HCT116 (cell line): ENCODE data around the gene RASGEF1B. TPM values are rescaled to one million over a fixed set of nuclear protein-coding genes. Genes with fewer than 3 reads are reported as not detected.

ENCODE experiments used
- ATAC-seq: fragments of 200-7000 bp; cut with Tn5 transposase; 2 replicates; pipeline ENCODE4 v1.9.1; 2020; ENCODE audit warnings: mild to moderate bottlenecking, moderate library complexity
- BruUV-seq: library from RNA; stranded (reverse); fragments of 400-500 nt; replicated peaks from 2 replicates; lab custom pipeline; 2021; lab: Mats Ljungman, UMichigan
- CTCF ChIA-PET: fragments of 300-600 bp; sonication (Branson Sonifier 250); formaldehyde crosslinking; loops from one replicate; lab custom pipeline; 2021; ENCODE audit warnings: antibody characterized with exemption; lab: Charles Lee
- POLR2A ChIA-PET: fragments of 300-600, 350-600 bp; sonication (Branson Sonifier 250); formaldehyde crosslinking; loops from one replicate; lab custom pipeline; 2021; ENCODE audit warnings: antibody characterized with exemption; lab: Charles Lee
- RAD21 ChIA-PET, 2 experiments: fragments of 300-600 bp; sonication (Branson Sonifier 250); formaldehyde crosslinking; loops; one replicate each; lab custom pipeline; 2023; ENCODE audit warnings: low total read pairs in 2 of 2; ENCODE audit not compliant: uncharacterized antibody in 2 of 2, unreplicated experiment in 2 of 2, low non-redundant PET in 1 of 2; lab: Charles Lee
- DNase-seq: peaks from one replicate; pipeline ENCODE4 v3.0.0-alpha.2; 2010; ENCODE audit warnings: low read depth, low spot score
- H2AFZ ChIP-seq: fragments of 200-600 bp; shearing (Covaris generic), sonication (generic); 2 replicates; pipeline ENCODE4 v1.6.1; 2017; ENCODE audit warnings: low read depth, mixed run types, mixed read lengths, antibody characterized with exemption, low read length; ENCODE audit not compliant: poor library complexity, severe bottlenecking
- H3K27ac ChIP-seq: 2 replicates; pipeline ENCODE4 v1.5.1; 2012; ENCODE audit warnings: low read depth, low read length
- H3K27me3 ChIP-seq: fragments of 200-600 bp; sonication (generic); 2 replicates; pipeline ENCODE4 v1.6.1; 2016; ENCODE audit warnings: mixed run types, low read length, mixed read lengths; ENCODE audit not compliant: insufficient read depth
- H3K36me3 ChIP-seq, 2 experiments: fragments of 200-500 bp in 1 of 2; fragments of 200-600 bp in 1 of 2; sonication (Bioruptor generic) in 1 of 2; sonication (generic) in 1 of 2; 2 replicates each; pipeline versions ENCODE4 v1.5.1 to v1.6.1; 2014 to 2016; ENCODE audit warnings: low read length in 2 of 2, inconsistent platforms in 1 of 2, mixed read lengths in 1 of 2, mixed run types in 1 of 2; ENCODE audit not compliant: insufficient read depth in 2 of 2, control insufficient read depth in 1 of 2
- H3K4me1 ChIP-seq, 2 experiments: fragments of 200-600 bp in 1 of 2; sonication (generic) in 1 of 2; 2 replicates each; pipeline versions ENCODE4 v1.5.1 to v1.6.1; 2012 to 2017; ENCODE audit warnings: low read length in 2 of 2, inconsistent platforms in 1 of 2, mild to moderate bottlenecking in 1 of 2, mixed read lengths in 1 of 2, mixed run types in 1 of 2, moderate library complexity in 1 of 2; ENCODE audit not compliant: insufficient read depth in 2 of 2, control insufficient read depth in 1 of 2
- H3K4me2 ChIP-seq: fragments of 200-600 bp; sonication (generic); 2 replicates; pipeline ENCODE4 v1.6.1; 2017; ENCODE audit warnings: mixed run types, low read length, mixed read lengths
- H3K4me3 ChIP-seq, 2 experiments: fragments of 200-600 bp in 1 of 2; sonication (generic) in 1 of 2; replicated peaks in 1 of 2; 2 replicates each; pipeline ENCODE4 v1.5.1; 2011 to 2016; ENCODE audit warnings: low read length in 2 of 2, control low read depth in 1 of 2, low read depth in 1 of 2, mild to moderate bottlenecking in 1 of 2, mixed read lengths in 1 of 2, mixed run types in 1 of 2
- H3K79me2 ChIP-seq: fragments of 200-600 bp; sonication (generic); 2 replicates; pipeline ENCODE4 v1.6.1; 2017; ENCODE audit warnings: mild to moderate bottlenecking, mixed run types, low read length, moderate library complexity, mixed read lengths; ENCODE audit not compliant: insufficient read depth
- H3K9ac ChIP-seq: fragments of 200-600 bp; sonication (generic); 2 replicates; pipeline ENCODE4 v1.6.1; 2016; ENCODE audit warnings: low read length, mixed read lengths
- H3K9me2 ChIP-seq: fragments of 200-600 bp; sonication (generic), shearing (Covaris generic); 2 replicates; pipeline ENCODE4 v1.6.1; 2017; ENCODE audit warnings: mixed run types, mild to moderate bottlenecking, moderate library complexity; ENCODE audit not compliant: insufficient read depth
- H3K9me3 ChIP-seq, 2 experiments: fragments of 200-500 bp in 1 of 2; fragments of 200-600 bp in 1 of 2; sonication (Bioruptor generic) in 1 of 2; sonication (generic) in 1 of 2; 2 replicates each; pipeline ENCODE4 v1.6.1; 2014 to 2017; ENCODE audit warnings: low read length in 2 of 2, mixed read lengths in 2 of 2, inconsistent platforms in 1 of 2, low read depth in 1 of 2, mild to moderate bottlenecking in 1 of 2, mixed run types in 1 of 2, moderate library complexity in 1 of 2; ENCODE audit not compliant: control insufficient read depth in 1 of 2, insufficient read depth in 1 of 2
- H4K20me1 ChIP-seq: fragments of 200-600 bp; sonication (generic), shearing (Covaris generic); 2 replicates; pipeline ENCODE4 v1.6.1; 2017; ENCODE audit warnings: mixed run types, mild to moderate bottlenecking, moderate library complexity; ENCODE audit not compliant: insufficient read depth
- ATF3 ChIP-seq: IDR thresholded peaks from 2 replicates; pipeline ENCODE4 v1.6.1; 2012
- CBX3 ChIP-seq: IDR thresholded peaks from 2 replicates; pipeline ENCODE4 v1.6.1; 2012; ENCODE audit warnings: low read depth
- CEBPB ChIP-seq: IDR thresholded peaks from 2 replicates; pipeline ENCODE4 v1.6.1; 2012; ENCODE audit warnings: low read depth
- CTCF ChIP-seq, 3 experiments: fragments of 200-600 bp in 1 of 3; sonication (generic) in 1 of 3; IDR thresholded peaks in 2 of 3; conservative IDR thresholded peaks in 1 of 3; 2 replicates each; pipeline ENCODE4 v1.5.1; 2012 to 2017; ENCODE audit warnings: low read depth in 2 of 3, low read length in 2 of 3, antibody characterized with exemption in 1 of 3, borderline replicate concordance in 1 of 3, control low read depth in 1 of 3, mild to moderate bottlenecking in 1 of 3, mixed read lengths in 1 of 3, mixed run types in 1 of 3, moderate library complexity in 1 of 3; ENCODE audit not compliant: insufficient read depth in 1 of 3
- ELF1 ChIP-seq: IDR thresholded peaks from 2 replicates; pipeline ENCODE4 v1.6.1; 2012; ENCODE audit warnings: low read depth, borderline replicate concordance
- EZH2phosphoT487 ChIP-seq: fragments of 200-600 bp; IDR thresholded peaks from 2 replicates; pipeline ENCODE4 v1.6.1; 2018; ENCODE audit warnings: antibody characterized with exemption, borderline replicate concordance
- POLR2A ChIP-seq: IDR thresholded peaks from 2 replicates; pipeline ENCODE4 v1.7.0; 2011; ENCODE audit warnings: borderline replicate concordance; ENCODE audit not compliant: insufficient read depth, insufficient read length; ENCODE audit errors: extremely low read depth
- POLR2AphosphoS5 ChIP-seq: IDR thresholded peaks from 2 replicates; pipeline ENCODE4 v1.6.1; 2011; ENCODE audit warnings: mild to moderate bottlenecking, low read depth, low read length, moderate library complexity
- RAD21 ChIP-seq: IDR thresholded peaks from 2 replicates; pipeline ENCODE4 v1.6.1; 2012; ENCODE audit warnings: low read depth, mild to moderate bottlenecking
- REST ChIP-seq: IDR thresholded peaks from 2 replicates; pipeline ENCODE4 v1.6.1; 2012; ENCODE audit warnings: low read depth
- SIN3A ChIP-seq: IDR thresholded peaks from 2 replicates; pipeline ENCODE4 v1.6.1; 2012; ENCODE audit warnings: low read depth
- SP1 ChIP-seq: IDR thresholded peaks from 2 replicates; pipeline ENCODE4 v1.6.1; 2012; ENCODE audit warnings: low read depth
- YY1 ChIP-seq: IDR thresholded peaks from 2 replicates; pipeline ENCODE4 v1.6.1; 2011; ENCODE audit warnings: low read length, low read depth, moderate library complexity, mild to moderate bottlenecking; ENCODE audit not compliant: insufficient replicate concordance; ENCODE audit errors: extremely low read depth
- ZFX ChIP-seq: fragments of 450-650 bp; IDR thresholded peaks from 2 replicates; pipeline ENCODE4 v1.6.1; 2017
- ZNF274 ChIP-seq: fragments of 200-500 bp; sonication (Bioruptor generic); IDR thresholded peaks from 2 replicates; pipeline ENCODE4 v1.6.1; 2014; ENCODE audit warnings: mild to moderate bottlenecking, low read depth, low read length, inconsistent platforms
- intact Hi-C: fragments of 100-400 bp; cut with micrococcal nuclease; formaldehyde crosslinking; loops from 2 replicates; pipeline ENCODE4 v1.10.0; 2022
- total RNA-seq: library from RNA; stranded (reverse); gene quantifications from one replicate; pipeline ENCODE4 v1.2.1, GENCODE V29; 2021; ENCODE audit not compliant: unreplicated experiment

Gene RASGEF1B
- total RNA-seq, 1 experiment from 2014 or later = 0.25 TPM

- Histone ChIP-seq H3K9me2 (no peaks in the 10 kb centered on the region), H3K4me1 (no peaks in the 10 kb centered on the region), H3K79me2 (no peaks in the 10 kb centered on the region), H3K4me2 (no peak overlapping the region), H3K27ac (no peak overlapping the region), H3K9me3 (no peaks in the 10 kb centered on the region), H3K9ac (no peak overlapping the region), H3K36me3 (no peaks in the 10 kb centered on the region), H4K20me1 (no peaks in the 10 kb centered on the region), H3K4me3 (no peak overlapping the region), H2AFZ (no peak overlapping the region), H3K27me3 (0 out of 2 replicates have a peak, but pooled peaks cover 11% of the 10 kb centered on the region)
- POLR2A ChIA-PET = no interaction called here
- RAD21 ChIA-PET = no interaction called here
- CTCF ChIA-PET = no interaction called here
- no TSS peak for BruUV-seq
- intact Hi-C loops = no loop called here
- TF ChIP-seq ELF1 (no peak), CBX3 (no peak), SIN3A (no peak), RAD21 (no peak), EZH2phosphoT487 (no peak), POLR2A (no peak)
- ATAC-seq = no peak
- DNase-seq = no peak
Observed at GRCh38 chr4:81418572-81418971, 53.1 kb downstream of the RASGEF1B start.

GRCh38 chr4:81412946-81413495 lies 58.7 kb downstream of the RASGEF1B start:
- Histone ChIP-seq H3K9me2 (no peaks in the 10 kb centered on the region), H2AFZ (no peak overlapping the region), H3K9me3 (no peaks in the 10 kb centered on the region), H3K79me2 (no peaks in the 10 kb centered on the region), H3K4me2 (no peak overlapping the region), H3K4me1 (no peaks in the 10 kb centered on the region), H3K27ac (no peak overlapping the region), H3K36me3 (no peaks in the 10 kb centered on the region), H3K27me3 (peaks cover 21% of the 10 kb centered on the region), H4K20me1 (no peaks in the 10 kb centered on the region), H3K9ac (no peak overlapping the region), H3K4me3 (no peak overlapping the region)
- intact Hi-C loops = no loop called here
- ATAC-seq (no peak), DNase-seq (no peak)
- ChIA-PET RAD21 (no interaction called here), POLR2A (no interaction called here), CTCF (no interaction called here)
- no peak for TF ChIP-seq SIN3A
- no peak for TF ChIP-seq POLR2A
- TF ChIP-seq CEBPB = no peak
- TF ChIP-seq YY1 = no peak
- no peak for TF ChIP-seq ZNF274
- no peak for TF ChIP-seq SP1
- TF ChIP-seq POLR2AphosphoS5 = no peak
- no peak for TF ChIP-seq REST
- no peak for TF ChIP-seq CTCF (IDR thresholded peaks at IDR 0.05 in 2 of 3, conservative IDR thresholded peaks at IDR 0.05 in 1 of 3; ENCODE audit: borderline replicate concordance in 1 of 3, insufficient read depth in 1 of 3, low read depth in 2 of 3, low read length in 2 of 3)
- no peak for TF ChIP-seq ZFX
- no peak for TF ChIP-seq ATF3
- BruUV-seq = no TSS peak
